ENCODE data around the gene GAN.

GRCh38 chr16:81416749-81417148, 102.0 kb downstream of the GAN start:
- TF ChIP-seq EZH2 (IDR thresholded peaks at IDR 0.05; ENCODE audit: insufficient read depth, low read length) (no peak), CTCF (IDR thresholded peaks at IDR 0.05; ENCODE audit: insufficient read depth, low read depth, low read length) (no peak)

Data from astrocyte (in vitro differentiated cells and primary cell).